Liver (tissue), 9 donors: Measurements from ENCODE around the gene DGKD. TPM values are rescaled to one million over a fixed set of nuclear protein-coding genes. Genes with fewer than 3 reads are reported as not detected.

ENCODE experiments used
- DNase-seq: peaks from one replicate; pipeline ENCODE4 v3.0.0-alpha.2; 2017; ENCODE audit warnings: low spot score
- H3K27ac ChIP-seq, 2 donors: one replicate each; pipeline ENCODE4 v1.7.0; 2013; ENCODE audit warnings: inconsistent platforms in 2 of 2, low read length in 2 of 2, control low read depth in 1 of 2, low read depth in 1 of 2, mild to moderate bottlenecking in 1 of 2
- H3K27me3 ChIP-seq, 4 donors: one replicate each; pipeline versions ENCODE4 v1.6.1 to v1.7.0; 2013; ENCODE audit warnings: low read length in 3 of 4, inconsistent platforms in 1 of 4, mild to moderate bottlenecking in 1 of 4, moderate library complexity in 1 of 4; ENCODE audit not compliant: control insufficient read depth in 4 of 4, insufficient read depth in 4 of 4
- H3K36me3 ChIP-seq, 4 donors: one replicate each; pipeline versions ENCODE4 v1.6.1 to v1.7.0; 2013; ENCODE audit warnings: low read length in 3 of 4, mild to moderate bottlenecking in 3 of 4, low read depth in 1 of 4, moderate library complexity in 1 of 4; ENCODE audit not compliant: control insufficient read depth in 4 of 4, insufficient read depth in 3 of 4
- H3K4me1 ChIP-seq, 4 donors: one replicate each; pipeline versions ENCODE4 v1.6.1 to v1.7.0; 2013; ENCODE audit warnings: low read length in 3 of 4, mild to moderate bottlenecking in 3 of 4, moderate library complexity in 1 of 4; ENCODE audit not compliant: control insufficient read depth in 4 of 4, insufficient read depth in 4 of 4
- H3K4me3 ChIP-seq, 3 donors: one replicate each; pipeline versions ENCODE4 v1.6.1 to v1.7.0; 2013; ENCODE audit warnings: low read length in 3 of 3, control low read depth in 1 of 3, low read depth in 1 of 3, mild to moderate bottlenecking in 1 of 3
- H3K9ac ChIP-seq, 2 donors: one replicate each; pipeline ENCODE4 v1.7.0; 2013; ENCODE audit warnings: low read length in 2 of 2, mild to moderate bottlenecking in 2 of 2, moderate library complexity in 2 of 2, control low read depth in 1 of 2, low read depth in 1 of 2
- H3K9me3 ChIP-seq, 4 donors: one replicate each; pipeline versions ENCODE4 v1.6.1 to v1.7.0; 2013; ENCODE audit warnings: low read length in 3 of 4; ENCODE audit not compliant: control insufficient read depth in 4 of 4
- ATF3 ChIP-seq: IDR thresholded peaks from 2 replicates; pipeline ENCODE4 v1.6.1; 2016; ENCODE audit warnings: antibody characterized with exemption
- EGR1 ChIP-seq, 2 donors: IDR thresholded peaks; 2 replicates each; pipeline ENCODE4 v1.6.1; 2016 to 2018; ENCODE audit warnings: antibody characterized with exemption in 2 of 2, low read depth in 2 of 2
- FOXA1 ChIP-seq: IDR thresholded peaks from 2 replicates; pipeline ENCODE4 v1.6.1; 2016; ENCODE audit warnings: antibody characterized with exemption
- FOXA2 ChIP-seq: IDR thresholded peaks from 2 replicates; pipeline ENCODE4 v1.6.1; 2016; ENCODE audit warnings: antibody characterized with exemption
- JUND ChIP-seq, 2 donors: IDR thresholded peaks; 2 replicates each; pipeline ENCODE4 v1.6.1; 2016; ENCODE audit warnings: antibody characterized with exemption in 2 of 2
- NR2F2 ChIP-seq: IDR thresholded peaks from 2 replicates; pipeline ENCODE4 v1.6.1; 2016; ENCODE audit warnings: antibody characterized with exemption
- RXRA ChIP-seq, 2 donors: IDR thresholded peaks; 2 replicates each; pipeline ENCODE4 v1.6.1; 2017 to 2018; ENCODE audit warnings: antibody characterized with exemption in 2 of 2, mild to moderate bottlenecking in 1 of 2
- SP1 ChIP-seq: IDR thresholded peaks from 2 replicates; pipeline ENCODE4 v1.6.1; 2018; ENCODE audit warnings: antibody characterized with exemption, mild to moderate bottlenecking
- TAF1 ChIP-seq: conservative IDR thresholded peaks from 2 replicates; pipeline ENCODE4 v1.6.1; 2016; ENCODE audit warnings: antibody characterized with exemption, mild to moderate bottlenecking
- ZBTB33 ChIP-seq: IDR thresholded peaks from 2 replicates; pipeline ENCODE4 v1.6.1; 2016; ENCODE audit warnings: antibody characterized with exemption
- WGBS: extraction: QIAGEN DNeasy Blood & Tissue Kit; methylation state at CpG from one replicate; pipeline ENCODE4 v1.1.7; 2013; 5-methylcytosine and 5-hydroxymethylcytosine counted together
- polyA plus RNA-seq, 2 donors: library from polyadenylated mRNA; stranded (reverse) in 1 of 2; unstranded in 1 of 2; fragments of 200-250 nt in 1 of 2; fragments of >200 nt in 1 of 2; fragmentation: Nextera tagmentation in 1 of 2; extraction: Ambion mirVana in 1 of 2; gene quantifications; one replicate each; pipeline versions ENCODE4 v1.2.1 to v1.2.3, GENCODE V29; 2013 to 2015
- total RNA-seq, 2 donors: library from RNA; depleted of rRNA; stranded (reverse); fragments of >200 nt; gene quantifications; one replicate each; pipeline ENCODE4 v1.2.3, GENCODE V29; 2014
- donor health status: healthy.
- donor health status: healthy.
- donor health status: healthy.
- donor health status: healthy.
- donor health status: healthy.

Gene DGKD
- total and polyA plus RNA-seq, 4 donors: 4.8 to 16.4 (median 8.2) TPM

- H3K9me3 ChIP-seq: no peaks in the 10 kb centered on the region
- no peak overlapping the region for H3K27ac ChIP-seq
- peak; percentile 29 for DNase-seq
- no peaks in the 10 kb centered on the region for H3K27me3 ChIP-seq
- no peak overlapping the region for H3K9ac ChIP-seq
- peaks cover 5 to 26% (median 18%) of the 10 kb centered on the region in 4 donors for H3K4me1 ChIP-seq
- no peaks in the 10 kb centered on the region for H3K36me3 ChIP-seq
- whole genome bisulfite sequencing: 91% methylated on average over 6 of the region's 6 CpGs
- H3K4me3 ChIP-seq: no peak overlapping the region
- TF ChIP-seq ZBTB33: no peak
- no peak for TF ChIP-seq JUND (IDR thresholded peaks at IDR 0.05)
- no peak for TF ChIP-seq NR2F2
Observed at GRCh38 chr2:233416706-233417105, 62.4 kb downstream of the DGKD start.

- TF ChIP-seq ATF3 (no peak), RXRA (IDR thresholded peaks at IDR 0.05) (no peak)
- Histone ChIP-seq H3K9ac (no peak overlapping the region), H3K36me3 (no peaks in the 10 kb centered on the region), H3K27me3 (no peaks in the 10 kb centered on the region), H3K4me3 (no peak overlapping the region), H3K9me3 (no peaks in the 10 kb centered on the region), H3K4me1 (peaks cover 5 to 26% (median 21%) of the 10 kb centered on the region in 4 donors), H3K27ac (no peak overlapping the region)
- 98% methylated on average over 1 of the region's 1 CpG for WGBS
- peak; percentile 8 for DNase-seq
Observed at GRCh38 chr2:233417282-233417681, 63.0 kb downstream of the DGKD start.

- no peak for TF ChIP-seq FOXA1
- TF ChIP-seq ATF3: no peak
- TF ChIP-seq FOXA2: no peak
- TF ChIP-seq TAF1: no peak
- no peaks in the 10 kb centered on the region for H3K9me3 ChIP-seq
- H3K27me3 ChIP-seq: no peaks in the 10 kb centered on the region
- peak; percentile 8 for DNase-seq
- H3K4me1 ChIP-seq: peaks cover 5 to 26% (median 21%) of the 10 kb centered on the region in 4 donors
- WGBS: 82% methylated on average over 3 of the region's 3 CpGs
- no peak overlapping the region for H3K9ac ChIP-seq
- peaks cover 0 to 4% (median 0%) of the 10 kb centered on the region in 4 donors for H3K36me3 ChIP-seq
- H3K27ac ChIP-seq: peak overlapping the region in 1 of 2 donors; percentile 45
- no peak overlapping the region for H3K4me3 ChIP-seq
Observed at GRCh38 chr2:233418052-233418760, 63.9 kb downstream of the DGKD start.

GRCh38 chr2:233418761-233419546, 64.7 kb downstream of the DGKD start:
- 69% methylated on average over 19 of the region's 19 CpGs for WGBS
- peaks cover 5 to 26% (median 20%) of the 10 kb centered on the region in 4 donors for H3K4me1 ChIP-seq
- no peak overlapping the region for H3K9ac ChIP-seq

More at GRCh38 chr2:233418761-233419546, 64.7 kb downstream of the DGKD start:
- DNase-seq: peak; percentile 30
- TF ChIP-seq EGR1 (IDR thresholded peaks at IDR 0.05; ENCODE audit: low read depth in 2 of 2): no peak
- peak; percentile 66 for TF ChIP-seq NR2F2
- TF ChIP-seq SP1: peak; percentile 34
- Histone ChIP-seq H3K27ac (peak overlapping the region; percentile 29 to 45), H3K9me3 (no peaks in the 10 kb centered on the region), H3K27me3 (no peaks in the 10 kb centered on the region), H3K36me3 (peaks cover 0 to 4% (median 0%) of the 10 kb centered on the region in 4 donors), H3K4me3 (no peak overlapping the region)
